Measurements from ENCODE around the gene ULK1. TPM values are rescaled to one million over a fixed set of nuclear protein-coding genes. Genes with fewer than 3 reads are reported as not detected.
A peak's percentile ranks its signal among the peaks of the same experiment; 100 is the strongest.

Gene ULK1
- total RNA-seq, 1 experiment from 2014 or later: 34.2 TPM

- H3K4me1 ChIP-seq (ENCODE audit: control insufficient read depth in 1 of 2, insufficient read depth in 2 of 2, low read length in 2 of 2): peaks cover 4 to 24% of the 10 kb centered on the region in 2 experiments; a peak in 3 of 4 replicates
- peak within 1 kb of the TSS; percentile 86 for H3K9ac ChIP-seq (ENCODE audit: low read length)
- no peaks in the 10 kb centered on the region for H3K27me3 ChIP-seq (ENCODE audit: insufficient read depth, low read length)
- peak within 1 kb of the TSS; percentile 95 for H3K4me2 ChIP-seq (ENCODE audit: low read length)
- DNase-seq (ENCODE audit: low read depth, low spot score) (peak; percentile 81), ATAC-seq (peak; percentile 97)
- no peak within 1 kb of the TSS for H2AFZ ChIP-seq (ENCODE audit: low read depth, low read length, poor library complexity, severe bottlenecking)
- peaks cover 5% of the 10 kb centered on the region; the same call in 1 of the 2 replicates for H4K20me1 ChIP-seq (ENCODE audit: insufficient read depth)
- peak within 1 kb of the TSS; percentile 92 to 94 for H3K4me3 ChIP-seq (replicated peaks in 1 of 2; ENCODE audit: low read depth in 1 of 2, low read length in 2 of 2)
- H3K9me2 ChIP-seq (ENCODE audit: insufficient read depth): no peaks in the 10 kb centered on the region
- peak within 1 kb of the TSS; percentile 68 for H3K27ac ChIP-seq (ENCODE audit: low read depth, low read length)
- RAD21 ChIA-PET (ENCODE audit: low non-redundant PET in 1 of 2, low total read pairs in 2 of 2, uncharacterized antibody in 2 of 2, unreplicated experiment in 2 of 2): interaction anchor here in 1 of 2 experiments (0.6 to 0.9 kb wide), 3 partner anchors 52 to 219 kb away, joined by 3 read pairs; no protein-coding TSS in a partner anchor
- CTCF ChIA-PET: interaction anchor here (0.7 to 0.8 kb wide), 2 partner anchors 9 to 62 kb away, joined by 3 read pairs; no protein-coding TSS in a partner anchor
- no peaks in the 10 kb centered on the region for H3K9me3 ChIP-seq (ENCODE audit: control insufficient read depth in 1 of 2, insufficient read depth in 1 of 2, low read depth in 1 of 2, low read length in 2 of 2)
- H3K36me3 ChIP-seq (ENCODE audit: control insufficient read depth in 1 of 2, insufficient read depth in 2 of 2, low read length in 2 of 2): no peaks in the 10 kb centered on the region
- H3K79me2 ChIP-seq (ENCODE audit: insufficient read depth, low read length): peaks cover 46% of the 10 kb centered on the region
- POLR2A ChIA-PET: no interaction called here
- intact Hi-C loops (cut with micrococcal nuclease): loop anchor here (5.0 kb wide), 1 partner anchor 87 kb away; no protein-coding TSS in a partner anchor
- BruUV-seq (replicated peaks): no TSS peak
- peak; percentile 91 for TF ChIP-seq ZBTB33 (IDR thresholded peaks at IDR 0.05; ENCODE audit: extremely low read depth, insufficient replicate concordance, low read length)
- TF ChIP-seq CBX3 (IDR thresholded peaks at IDR 0.05; ENCODE audit: low read depth): 0 out of 2 replicates have a peak, but pooled peaks have one; percentile 59
- peak; percentile 59 for TF ChIP-seq TCF7L2 (IDR thresholded peaks at IDR 0.05; ENCODE audit: borderline replicate concordance, extremely low read depth, insufficient read depth, insufficient read length)
- TF ChIP-seq POLR2A (IDR thresholded peaks at IDR 0.05; ENCODE audit: borderline replicate concordance, extremely low read depth, insufficient read depth, insufficient read length): peak; percentile 57
- TF ChIP-seq, protein P1, sequence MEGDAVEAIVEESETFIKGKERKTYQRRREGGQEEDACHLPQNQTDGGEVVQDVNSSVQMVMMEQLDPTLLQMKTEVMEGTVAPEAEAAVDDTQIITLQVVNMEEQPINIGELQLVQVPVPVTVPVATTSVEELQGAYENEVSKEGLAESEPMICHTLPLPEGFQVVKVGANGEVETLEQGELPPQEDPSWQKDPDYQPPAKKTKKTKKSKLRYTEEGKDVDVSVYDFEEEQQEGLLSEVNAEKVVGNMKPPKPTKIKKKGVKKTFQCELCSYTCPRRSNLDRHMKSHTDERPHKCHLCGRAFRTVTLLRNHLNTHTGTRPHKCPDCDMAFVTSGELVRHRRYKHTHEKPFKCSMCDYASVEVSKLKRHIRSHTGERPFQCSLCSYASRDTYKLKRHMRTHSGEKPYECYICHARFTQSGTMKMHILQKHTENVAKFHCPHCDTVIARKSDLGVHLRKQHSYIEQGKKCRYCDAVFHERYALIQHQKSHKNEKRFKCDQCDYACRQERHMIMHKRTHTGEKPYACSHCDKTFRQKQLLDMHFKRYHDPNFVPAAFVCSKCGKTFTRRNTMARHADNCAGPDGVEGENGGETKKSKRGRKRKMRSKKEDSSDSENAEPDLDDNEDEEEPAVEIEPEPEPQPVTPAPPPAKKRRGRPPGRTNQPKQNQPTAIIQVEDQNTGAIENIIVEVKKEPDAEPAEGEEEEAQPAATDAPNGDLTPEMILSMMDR (IDR thresholded peaks at IDR 0.05 in 2 of 3, conservative IDR thresholded peaks at IDR 0.05 in 1 of 3; ENCODE audit: borderline replicate concordance in 1 of 3, insufficient read depth in 1 of 3, low read depth in 2 of 3, low read length in 2 of 3): peak; percentile 38 to 43 (median 39); a peak in 5 of 6 replicates
- no peak for TF ChIP-seq ZNF274 (IDR thresholded peaks at IDR 0.05; ENCODE audit: low read depth, low read length)
- no peak for TF ChIP-seq CEBPB (IDR thresholded peaks at IDR 0.05; ENCODE audit: low read depth)
- no peak for TF ChIP-seq REST (IDR thresholded peaks at IDR 0.05; ENCODE audit: low read depth)
- TF ChIP-seq, protein P2, sequence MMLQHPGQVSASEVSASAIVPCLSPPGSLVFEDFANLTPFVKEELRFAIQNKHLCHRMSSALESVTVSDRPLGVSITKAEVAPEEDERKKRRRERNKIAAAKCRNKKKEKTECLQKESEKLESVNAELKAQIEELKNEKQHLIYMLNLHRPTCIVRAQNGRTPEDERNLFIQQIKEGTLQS (IDR thresholded peaks at IDR 0.05): no peak
- peak; percentile 73; the same call in 1 of the 2 replicates for TF ChIP-seq MAX (IDR thresholded peaks at IDR 0.05)
- peak; percentile 70 for TF ChIP-seq EGR1 (IDR thresholded peaks at IDR 0.05; ENCODE audit: low read depth)
- TF ChIP-seq SP1 (IDR thresholded peaks at IDR 0.05; ENCODE audit: low read depth): peak; percentile 65; the same call in 1 of the 2 replicates
- TF ChIP-seq EZH2 (IDR thresholded peaks at IDR 0.05): no peak
- TF ChIP-seq ELF1 (IDR thresholded peaks at IDR 0.05; ENCODE audit: borderline replicate concordance, low read depth): peak; percentile 35; the same call in 1 of the 2 replicates
- peak; percentile 97; the same call in 1 of the 2 replicates for TF ChIP-seq ZFX (IDR thresholded peaks at IDR 0.05)
- no peak for TF ChIP-seq SIN3A (IDR thresholded peaks at IDR 0.05; ENCODE audit: low read depth)
- TF ChIP-seq FOSL1 (IDR thresholded peaks at IDR 0.05; ENCODE audit: low read depth): no peak
- TF ChIP-seq EZH2phosphoT487 (IDR thresholded peaks at IDR 0.05; ENCODE audit: borderline replicate concordance): no peak
Observed at GRCh38 chr12:131949431-131950181, 55.2 kb downstream of the ULK1 start, which contains the start of gene EP400. Gene EP400 (plus strand): TSS chr12:131949942. CDS start chr12:131960620, 10,678 bp downstream.

All from HCT116 (cell line).